Measurements from ENCODE around the gene NOXA1.

The NOXA1 gene

GRCh38 chr9:137379761-137380161, 43.4 kb upstream of the NOXA1 start:
- H3K4me3 ChIP-seq (ENCODE audit: low read depth, low read length): no peak overlapping the region
- no peak for DNase-seq (ENCODE audit: low read depth)
- no peak for TF ChIP-seq CTCF (IDR thresholded peaks at IDR 0.05; ENCODE audit: insufficient read depth, low read depth, low read length, missing control alignments)

GRCh38 chr9:137380171-137380570, 43.0 kb upstream of the NOXA1 start:
- no peak for DNase-seq (ENCODE audit: low read depth)
- TF ChIP-seq CTCF (IDR thresholded peaks at IDR 0.05; ENCODE audit: insufficient read depth, low read depth, low read length, missing control alignments): no peak
- H3K4me3 ChIP-seq (ENCODE audit: low read depth, low read length): no peak overlapping the region

GRCh38 chr9:137380606-137381005, 42.6 kb upstream of the NOXA1 start:
- no peak for TF ChIP-seq CTCF (IDR thresholded peaks at IDR 0.05; ENCODE audit: insufficient read depth, low read depth, low read length, missing control alignments)
- no peak for DNase-seq (ENCODE audit: low read depth)
- no peak overlapping the region for H3K4me3 ChIP-seq (ENCODE audit: low read depth, low read length)

- TF ChIP-seq CTCF (IDR thresholded peaks at IDR 0.05; ENCODE audit: insufficient read depth, low read depth, low read length, missing control alignments): no peak
- no peak for DNase-seq (ENCODE audit: low read depth)
- no peak overlapping the region for H3K4me3 ChIP-seq (ENCODE audit: low read depth, low read length)
These were observed 41.4 kb upstream of the NOXA1 start for GRCh38 chr9:137381501-137382443.

GRCh38 chr9:137382444-137383080, 40.6 kb upstream of the NOXA1 start:
- no peak for TF ChIP-seq CTCF (IDR thresholded peaks at IDR 0.05; ENCODE audit: insufficient read depth, low read depth, low read length, missing control alignments)
- no peak overlapping the region for H3K4me3 ChIP-seq (ENCODE audit: low read depth, low read length)
- DNase-seq (ENCODE audit: low read depth): no peak

GRCh38 chr9:137383081-137383783, 40.0 kb upstream of the NOXA1 start:
- no peak for TF ChIP-seq CTCF (IDR thresholded peaks at IDR 0.05; ENCODE audit: insufficient read depth, low read depth, low read length, missing control alignments)
- DNase-seq (ENCODE audit: low read depth): no peak

More at GRCh38 chr9:137383081-137383783, 40.0 kb upstream of the NOXA1 start:
- no peak overlapping the region for H3K4me3 ChIP-seq (ENCODE audit: low read depth, low read length)
